Measurements from ENCODE around the gene IGF2BP3. TPM values are rescaled to one million over a fixed set of nuclear protein-coding genes. Genes with fewer than 3 reads are reported as not detected.

Gene IGF2BP3
- total RNA-seq, 1 donor from 2014 or later = not detected

DNA sequence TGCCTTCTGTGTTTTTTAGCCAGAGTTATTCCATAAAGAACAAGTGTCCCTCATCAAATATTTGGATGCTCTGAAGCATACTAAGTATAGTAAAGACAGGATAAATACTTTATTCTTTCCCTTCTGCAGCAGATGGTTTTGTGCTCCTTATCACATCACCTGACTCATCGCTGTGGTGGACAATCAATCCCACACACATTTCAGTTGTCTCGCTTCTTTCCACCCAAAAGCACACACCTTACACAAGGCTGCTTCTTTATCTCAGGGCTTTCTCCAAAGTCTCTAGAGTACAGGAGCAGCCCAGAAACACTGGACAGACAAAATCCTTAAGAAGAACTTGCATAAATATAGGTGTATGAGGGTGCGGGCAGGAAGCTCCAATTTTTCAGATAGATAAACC lies 43.4 kb downstream of the IGF2BP3 start:
- TF ChIP-seq, protein P1, sequence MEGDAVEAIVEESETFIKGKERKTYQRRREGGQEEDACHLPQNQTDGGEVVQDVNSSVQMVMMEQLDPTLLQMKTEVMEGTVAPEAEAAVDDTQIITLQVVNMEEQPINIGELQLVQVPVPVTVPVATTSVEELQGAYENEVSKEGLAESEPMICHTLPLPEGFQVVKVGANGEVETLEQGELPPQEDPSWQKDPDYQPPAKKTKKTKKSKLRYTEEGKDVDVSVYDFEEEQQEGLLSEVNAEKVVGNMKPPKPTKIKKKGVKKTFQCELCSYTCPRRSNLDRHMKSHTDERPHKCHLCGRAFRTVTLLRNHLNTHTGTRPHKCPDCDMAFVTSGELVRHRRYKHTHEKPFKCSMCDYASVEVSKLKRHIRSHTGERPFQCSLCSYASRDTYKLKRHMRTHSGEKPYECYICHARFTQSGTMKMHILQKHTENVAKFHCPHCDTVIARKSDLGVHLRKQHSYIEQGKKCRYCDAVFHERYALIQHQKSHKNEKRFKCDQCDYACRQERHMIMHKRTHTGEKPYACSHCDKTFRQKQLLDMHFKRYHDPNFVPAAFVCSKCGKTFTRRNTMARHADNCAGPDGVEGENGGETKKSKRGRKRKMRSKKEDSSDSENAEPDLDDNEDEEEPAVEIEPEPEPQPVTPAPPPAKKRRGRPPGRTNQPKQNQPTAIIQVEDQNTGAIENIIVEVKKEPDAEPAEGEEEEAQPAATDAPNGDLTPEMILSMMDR (IDR thresholded peaks at IDR 0.05) = no peak
- intact Hi-C loops (cut with DNase I) = no loop called here
- Histone ChIP-seq H3K4me1 (no peaks in the 10 kb centered on the region), H3K27me3 (no peaks in the 10 kb centered on the region), H3K4me3 (no peak overlapping the region), H3K9me3 (no peaks in the 10 kb centered on the region), H3K36me3 (no peaks in the 10 kb centered on the region), H3K27ac (no peak overlapping the region)
- no peak for DNase-seq (ENCODE audit: low spot score in 2 of 2)

DNA sequence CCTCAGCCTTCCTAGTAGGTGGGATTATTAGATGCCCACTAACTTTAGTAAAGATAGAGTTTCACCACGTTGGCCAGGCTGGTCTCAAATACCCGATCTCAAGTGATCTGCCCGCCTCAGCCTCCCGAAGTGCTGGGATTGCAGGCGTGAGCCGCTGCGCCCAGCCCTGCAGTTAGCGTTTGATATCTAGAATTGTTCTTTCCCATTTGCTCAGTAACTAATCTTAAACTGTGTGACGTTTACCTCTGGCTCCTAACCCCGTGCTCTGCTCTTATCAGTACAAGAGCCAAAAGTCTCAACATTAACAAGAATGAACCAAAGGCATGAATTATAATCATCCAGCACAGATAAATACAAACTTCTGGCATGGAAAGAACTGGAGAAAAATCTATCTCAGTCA lies 47.4 kb downstream of the IGF2BP3 start:
- Histone ChIP-seq H3K27me3 (no peaks in the 10 kb centered on the region), H3K4me1 (no peaks in the 10 kb centered on the region), H3K36me3 (no peaks in the 10 kb centered on the region), H3K9me3 (no peaks in the 10 kb centered on the region), H3K4me3 (no peak overlapping the region), H3K27ac (no peak overlapping the region)
- TF ChIP-seq, protein P1 (IDR thresholded peaks at IDR 0.05) = no peak
- no peak for DNase-seq (ENCODE audit: low spot score in 2 of 2)
- intact Hi-C loops (cut with DNase I) = no loop called here

DNA sequence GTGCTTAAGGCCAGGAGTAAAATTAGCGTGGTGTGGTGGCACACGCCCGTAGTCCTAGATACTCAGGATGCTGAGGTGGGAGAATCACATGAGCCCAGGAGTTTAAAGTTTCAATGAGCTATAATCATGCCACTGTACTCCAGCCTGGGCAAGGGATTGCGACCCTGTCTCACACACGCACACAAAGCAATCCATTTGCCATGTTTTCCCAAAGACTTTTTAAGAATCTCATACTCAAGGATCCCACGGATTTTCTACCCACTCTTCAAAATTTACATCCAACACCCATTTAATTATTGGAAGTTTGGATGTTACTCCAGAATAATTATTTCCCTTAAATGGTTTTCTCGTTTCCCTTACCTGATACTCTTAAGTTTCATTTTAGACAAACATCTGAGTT lies 47.9 kb downstream of the IGF2BP3 start:
- Histone ChIP-seq H3K36me3 (no peaks in the 10 kb centered on the region), H3K27me3 (no peaks in the 10 kb centered on the region), H3K27ac (no peak overlapping the region), H3K4me3 (no peak overlapping the region), H3K9me3 (no peaks in the 10 kb centered on the region), H3K4me1 (no peaks in the 10 kb centered on the region)
- TF ChIP-seq, protein P1 (IDR thresholded peaks at IDR 0.05) = no peak
- DNase-seq (ENCODE audit: low spot score in 2 of 2) = no peak
- intact Hi-C loops (cut with DNase I) = no loop called here

DNA sequence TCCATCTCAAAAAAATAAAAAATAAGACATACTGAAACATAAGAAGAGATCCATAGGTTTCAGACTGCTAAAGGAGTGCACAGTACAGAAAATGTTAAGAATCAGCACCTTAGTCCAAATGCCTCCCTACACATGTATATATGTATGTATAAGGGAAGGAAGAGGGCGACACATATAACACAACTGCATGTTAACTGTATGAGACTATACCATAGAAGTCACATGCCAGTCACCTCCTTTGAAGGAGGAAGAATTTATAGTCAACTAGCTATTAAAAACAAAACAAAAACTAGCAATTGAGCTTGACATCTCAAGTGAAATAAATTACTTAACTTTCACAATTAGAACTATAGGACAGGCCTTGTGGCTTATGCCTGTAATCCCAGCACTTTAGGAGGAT lies 50.4 kb downstream of the IGF2BP3 start:
- H3K36me3 ChIP-seq = no peaks in the 10 kb centered on the region
- H3K9me3 ChIP-seq = no peaks in the 10 kb centered on the region
- H3K27ac ChIP-seq = no peak overlapping the region
- intact Hi-C loops (cut with DNase I) = no loop called here
- no peak overlapping the region for H3K4me3 ChIP-seq
- DNase-seq (ENCODE audit: low spot score in 2 of 2) = no peak
- no peaks in the 10 kb centered on the region for H3K27me3 ChIP-seq
- TF ChIP-seq, protein P1 (IDR thresholded peaks at IDR 0.05) = no peak
- no peaks in the 10 kb centered on the region for H3K4me1 ChIP-seq

DNA sequence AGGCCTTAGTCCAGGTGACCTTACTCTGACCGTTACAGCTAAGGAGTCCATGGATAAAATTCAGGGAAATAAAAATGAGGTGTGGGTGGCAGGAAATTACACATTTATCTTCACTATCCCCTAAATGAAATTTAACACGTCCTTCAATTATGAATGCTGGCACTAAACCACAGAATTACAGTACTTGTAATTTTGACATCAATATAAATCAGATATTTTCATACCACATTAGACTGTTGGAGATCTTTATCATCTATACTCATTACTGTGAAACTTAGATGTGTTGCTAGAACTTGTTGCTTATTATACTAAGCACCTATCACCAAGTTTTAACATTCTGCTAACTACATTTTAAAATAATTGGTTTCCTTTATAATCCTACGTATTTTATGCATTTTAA lies 51.1 kb downstream of the IGF2BP3 start:
- TF ChIP-seq, protein P1 (IDR thresholded peaks at IDR 0.05) = no peak

GRCh38 chr7:23418046-23418445 lies 52.2 kb downstream of the IGF2BP3 start:
- Histone ChIP-seq H3K4me3 (no peak overlapping the region), H3K9me3 (no peaks in the 10 kb centered on the region), H3K36me3 (no peaks in the 10 kb centered on the region), H3K27ac (no peak overlapping the region), H3K4me1 (no peaks in the 10 kb centered on the region), H3K27me3 (no peaks in the 10 kb centered on the region)
- DNase-seq (ENCODE audit: low spot score in 2 of 2) = no peak
- intact Hi-C loops (cut with DNase I) = no loop called here
- TF ChIP-seq, protein P1 (IDR thresholded peaks at IDR 0.05) = no peak

More for the DNA sequence above, 51.1 kb downstream of the IGF2BP3 start:
- H3K4me1 ChIP-seq = no peaks in the 10 kb centered on the region
- H3K4me3 ChIP-seq = no peak overlapping the region
- H3K27ac ChIP-seq = no peak overlapping the region
- no peaks in the 10 kb centered on the region for H3K36me3 ChIP-seq
- no peaks in the 10 kb centered on the region for H3K9me3 ChIP-seq
- intact Hi-C loops (cut with DNase I) = no loop called here
- H3K27me3 ChIP-seq = no peaks in the 10 kb centered on the region
- no peak for DNase-seq (ENCODE audit: low spot score in 2 of 2)

All from ascending aorta (tissue), 2 donors.